SK-N-SH treated with all-trans-retinoic acid at 6 μM for 48 hours (cell line): Measurements from ENCODE around the gene AMPD3.

Experiments used
- ATAC-seq: fragments of 200-7000 bp; cut with Tn5 transposase; 3 replicates; pipeline ENCODE4 v1.9.1; 2020; ENCODE audit warnings: mild to moderate bottlenecking, moderate library complexity
- ARNTL ChIP-seq: fragments of 450-650 bp; formaldehyde crosslinking; IDR thresholded peaks from 2 replicates; pipeline ENCODE4 v1.5.0; 2020; ENCODE audit warnings: low read depth, mild to moderate bottlenecking, moderate library complexity, borderline replicate concordance
- BACH2 ChIP-seq: fragments of 250-450 bp; sonication (Bioruptor Pico); IDR thresholded peaks from 2 replicates; pipeline ENCODE4 v1.9.0; 2021; ENCODE audit warnings: mild to moderate bottlenecking, borderline replicate concordance
- CREB5 ChIP-seq: fragments of 250-450 bp; sonication (Bioruptor Pico); IDR thresholded peaks from 2 replicates; pipeline ENCODE4 v1.5.1; 2020; ENCODE audit warnings: low read depth, mild to moderate bottlenecking, moderate library complexity
- CSDC2 ChIP-seq: fragments of 250-450 bp; sonication (Bioruptor Pico); IDR thresholded peaks from 2 replicates; pipeline ENCODE4 v1.5.0; 2020; ENCODE audit warnings: mild to moderate bottlenecking, moderate library complexity
- CSRNP3 ChIP-seq: fragments of 250-450 bp; sonication (Bioruptor Pico); IDR thresholded peaks from 2 replicates; pipeline ENCODE4 v1.5.1; 2021; ENCODE audit warnings: mild to moderate bottlenecking, moderate library complexity
- ESRRG ChIP-seq: fragments of 250-450 bp; sonication (Bioruptor Pico); IDR thresholded peaks from 2 replicates; pipeline ENCODE4 v1.6.1; 2021; ENCODE audit warnings: mild to moderate bottlenecking
- GLIS3 ChIP-seq: fragments of 250-450 bp; sonication (Bioruptor Pico); IDR thresholded peaks from 2 replicates; pipeline ENCODE4 v1.5.0; 2020; ENCODE audit warnings: mild to moderate bottlenecking, moderate library complexity
- ISL1 ChIP-seq: fragments of 250-450 bp; sonication (Bioruptor Pico); IDR thresholded peaks from 2 replicates; pipeline ENCODE4 v2.1.2; 2022; ENCODE audit warnings: mild to moderate bottlenecking, moderate library complexity
- OSR1 ChIP-seq: fragments of 250-450 bp; sonication (Bioruptor Pico); IDR thresholded peaks from 2 replicates; pipeline ENCODE4 v1.8.0; 2022; ENCODE audit warnings: moderate library complexity, mild to moderate bottlenecking, inconsistent platforms
- PATZ1 ChIP-seq: fragments of 250-450 bp; sonication (Bioruptor Pico); IDR thresholded peaks from 2 replicates; pipeline ENCODE4 v1.8.0; 2020; ENCODE audit warnings: mild to moderate bottlenecking, moderate library complexity, borderline replicate concordance
- POU6F1 ChIP-seq: fragments of 250-450 bp; sonication (Bioruptor Pico); IDR thresholded peaks from 2 replicates; pipeline ENCODE4 v1.8.0; 2021; ENCODE audit warnings: low read depth, mild to moderate bottlenecking, moderate library complexity, borderline replicate concordance
- PPARA ChIP-seq: fragments of 250-450 bp; sonication (Bioruptor Pico); IDR thresholded peaks from 2 replicates; pipeline ENCODE4 v1.5.0; 2020; ENCODE audit warnings: mild to moderate bottlenecking, borderline replicate concordance
- RARB ChIP-seq: fragments of 250-450 bp; sonication (Bioruptor Pico); IDR thresholded peaks from 2 replicates; pipeline ENCODE4 v1.8.0; 2021; ENCODE audit warnings: mild to moderate bottlenecking, moderate library complexity
- SNAI2 ChIP-seq: fragments of 250-450 bp; sonication (Bioruptor Pico); IDR thresholded peaks from 2 replicates; pipeline ENCODE4 v1.5.0; 2020; ENCODE audit warnings: mild to moderate bottlenecking, moderate library complexity
- TCF4 ChIP-seq: fragments of 250-450 bp; sonication (Bioruptor Pico); IDR thresholded peaks from 2 replicates; pipeline ENCODE4 v1.8.0; 2021; ENCODE audit warnings: mild to moderate bottlenecking, moderate library complexity, borderline replicate concordance
- TOX ChIP-seq: fragments of 250-450 bp; sonication (Bioruptor Pico); IDR thresholded peaks from 2 replicates; pipeline ENCODE4 v1.8.0; 2021; ENCODE audit warnings: mild to moderate bottlenecking, moderate library complexity, borderline replicate concordance
- TSHZ2 ChIP-seq: fragments of 250-450 bp; sonication (Bioruptor Pico); IDR thresholded peaks from 2 replicates; pipeline ENCODE4 v1.5.0; 2020; ENCODE audit warnings: mild to moderate bottlenecking, moderate library complexity
- ZC3H10 ChIP-seq: fragments of 250-450 bp; sonication (Bioruptor Pico); IDR thresholded peaks from 2 replicates; pipeline ENCODE4 v1.5.1; 2021; ENCODE audit warnings: mild to moderate bottlenecking, moderate library complexity
- ZFP3 ChIP-seq: fragments of 250-450 bp; sonication (Bioruptor Pico); IDR thresholded peaks from 2 replicates; pipeline ENCODE4 v1.5.0; 2020; ENCODE audit warnings: mild to moderate bottlenecking, moderate library complexity
- ZFP30 ChIP-seq: fragments of 450-650 bp; formaldehyde crosslinking; IDR thresholded peaks from 2 replicates; pipeline ENCODE4 v1.5.0; 2022; ENCODE audit warnings: mild to moderate bottlenecking, moderate library complexity
- ZNF565 ChIP-seq: fragments of 450-650 bp; formaldehyde crosslinking; conservative IDR thresholded peaks from 2 replicates; pipeline ENCODE4 v1.5.0; 2020; ENCODE audit warnings: low read depth, mild to moderate bottlenecking, moderate library complexity
- ZNF70 ChIP-seq: fragments of 450-650 bp; formaldehyde crosslinking; IDR thresholded peaks from 2 replicates; pipeline ENCODE4 v1.5.0; 2020; ENCODE audit warnings: mild to moderate bottlenecking, moderate library complexity
- ZNF8 ChIP-seq: fragments of 450-650 bp; formaldehyde crosslinking; IDR thresholded peaks from 2 replicates; pipeline ENCODE4 v1.5.0; 2020; ENCODE audit warnings: mild to moderate bottlenecking, moderate library complexity

Gene AMPD3

GRCh38 chr11:10538924-10539323 is 83.9 kb downstream of the AMPD3 start:
- no peak for ATAC-seq
- TF ChIP-seq ESRRG (no peak), PPARA (no peak), ZNF70 (CRISPR knock-in tag) (no peak), ZNF8 (CRISPR knock-in tag) (no peak), TSHZ2 (CRISPR knock-in tag) (no peak), POU6F1 (CRISPR knock-in tag) (no peak), ARNTL (CRISPR knock-in tag) (no peak), PATZ1 (CRISPR knock-in tag) (no peak), ZFP3 (no peak), CREB5 (CRISPR knock-in tag) (no peak), ZNF565 (no peak), ZC3H10 (CRISPR knock-in tag) (no peak), CSDC2 (CRISPR knock-in tag) (no peak), RARB (CRISPR knock-in tag) (no peak), SNAI2 (CRISPR knock-in tag) (no peak), OSR1 (CRISPR knock-in tag) (no peak), TCF4 (no peak), CSRNP3 (CRISPR knock-in tag) (no peak), ISL1 (CRISPR knock-in tag) (no peak), BACH2 (CRISPR knock-in tag) (no peak)

- TF ChIP-seq SNAI2 (CRISPR knock-in tag) (no peak), ZFP30 (CRISPR knock-in tag) (no peak), TCF4 (no peak), PPARA (no peak), TOX (CRISPR knock-in tag) (no peak), CSRNP3 (CRISPR knock-in tag) (no peak), ZNF70 (CRISPR knock-in tag) (no peak), GLIS3 (CRISPR knock-in tag) (no peak), PATZ1 (CRISPR knock-in tag) (no peak), RARB (CRISPR knock-in tag) (no peak), OSR1 (CRISPR knock-in tag) (no peak), POU6F1 (CRISPR knock-in tag) (no peak), CSDC2 (CRISPR knock-in tag) (no peak)
- ATAC-seq: no peak
These were observed 84.3 kb downstream of the AMPD3 start for GRCh38 chr11:10539339-10539738.
